Progenitor cell of endocrine pancreas (in vitro differentiated cells): ENCODE data around the gene KCNQ1. TPM values are rescaled to one million over a fixed set of nuclear protein-coding genes. Genes with fewer than 3 reads are reported as not detected.

Experiments
- DNase-seq: peaks from one replicate; pipeline ENCODE4 v3.0.0; 2021; ENCODE audit warnings: low spot score; ENCODE audit not compliant: unreplicated experiment
- H3K27ac Mint-ChIP-seq: 2 replicates; pipeline ENCODE4 v1.8.0; 2021; ENCODE audit warnings: mild to moderate bottlenecking, moderate library complexity, mixed read lengths
- H3K27me3 Mint-ChIP-seq: 2 replicates; pipeline ENCODE4 v1.8.0; 2021; ENCODE audit warnings: mixed read lengths
- H3K36me3 Mint-ChIP-seq: 2 replicates; pipeline ENCODE4 v1.8.0; 2022; ENCODE audit warnings: mixed read lengths; ENCODE audit not compliant: insufficient read depth
- H3K4me1 Mint-ChIP-seq: 2 replicates; pipeline ENCODE4 v1.8.0; 2021; ENCODE audit warnings: low read depth, mixed read lengths
- H3K4me3 Mint-ChIP-seq: 2 replicates; pipeline ENCODE4 v1.8.0; 2021; ENCODE audit warnings: low read depth, mild to moderate bottlenecking, moderate library complexity, mixed read lengths
- H3K9me3 Mint-ChIP-seq: 2 replicates; pipeline ENCODE4 v1.8.0; 2021; ENCODE audit warnings: low read depth, mixed read lengths
- CTCF ChIP-seq: fragments of 200-600 bp; sonication (generic); IDR thresholded peaks from one replicate; pipeline ENCODE4 v1.5.0; 2021; ENCODE audit warnings: antibody characterized with exemption, mild to moderate bottlenecking; ENCODE audit not compliant: unreplicated experiment
- total RNA-seq: library from RNA; stranded (reverse); gene quantifications from 2 replicates; pipeline ENCODE4 v1.2.1, GENCODE V29; 2021

KCNQ1 gene
- total RNA-seq, 1 donor from 2014 or later = 3.3 TPM

- Mint-ChIP-seq H3K27me3 (peaks cover 22% of the 10 kb centered on the region), H3K4me3 (no peak overlapping the region), H3K36me3 (no peaks in the 10 kb centered on the region), H3K9me3 (no peaks in the 10 kb centered on the region), H3K4me1 (no peaks in the 10 kb centered on the region), H3K27ac (no peak overlapping the region)
- DNase-seq = no peak
- TF ChIP-seq CTCF = no peak
Measured at GRCh38 chr11:2574553-2575535, 130.0 kb downstream of the KCNQ1 start.

- no peak for DNase-seq
- no peak for TF ChIP-seq CTCF
- no peak overlapping the region for H3K27ac Mint-ChIP-seq
- peaks cover 25% of the 10 kb centered on the region for H3K27me3 Mint-ChIP-seq
- no peaks in the 10 kb centered on the region for H3K9me3 Mint-ChIP-seq
- no peaks in the 10 kb centered on the region for H3K36me3 Mint-ChIP-seq
- H3K4me3 Mint-ChIP-seq = no peak overlapping the region
- H3K4me1 Mint-ChIP-seq = no peaks in the 10 kb centered on the region
Measured at GRCh38 chr11:2575591-2576051, 130.8 kb downstream of the KCNQ1 start.

- Mint-ChIP-seq H3K27me3 (peaks cover 26% of the 10 kb centered on the region), H3K4me3 (no peak overlapping the region), H3K4me1 (no peaks in the 10 kb centered on the region), H3K9me3 (no peaks in the 10 kb centered on the region), H3K27ac (no peak overlapping the region), H3K36me3 (no peaks in the 10 kb centered on the region)
- no peak for TF ChIP-seq CTCF
- no peak for DNase-seq
Measured at GRCh38 chr11:2576111-2576510, 131.3 kb downstream of the KCNQ1 start.

- H3K4me1 Mint-ChIP-seq = no peaks in the 10 kb centered on the region
- H3K4me3 Mint-ChIP-seq = no peak overlapping the region
- DNase-seq = no peak
- H3K9me3 Mint-ChIP-seq = no peaks in the 10 kb centered on the region
- peaks cover 27% of the 10 kb centered on the region for H3K27me3 Mint-ChIP-seq
- H3K27ac Mint-ChIP-seq = no peak overlapping the region
- H3K36me3 Mint-ChIP-seq = no peaks in the 10 kb centered on the region
- no peak for TF ChIP-seq CTCF
Measured at GRCh38 chr11:2576549-2576948, 131.7 kb downstream of the KCNQ1 start.

- H3K9me3 Mint-ChIP-seq = no peaks in the 10 kb centered on the region
- peak; percentile 9 for DNase-seq
- H3K4me3 Mint-ChIP-seq = no peak overlapping the region
- H3K27ac Mint-ChIP-seq = no peak overlapping the region
- no peak for TF ChIP-seq CTCF
- peaks cover 29% of the 10 kb centered on the region for H3K27me3 Mint-ChIP-seq
- no peaks in the 10 kb centered on the region for H3K36me3 Mint-ChIP-seq
- no peaks in the 10 kb centered on the region for H3K4me1 Mint-ChIP-seq
Measured at GRCh38 chr11:2577031-2577990, 132.5 kb downstream of the KCNQ1 start.
